Measurements from ENCODE around the gene ATP2C2. TPM values are rescaled to one million over a fixed set of nuclear protein-coding genes. Genes with fewer than 3 reads are reported as not detected.
"Not testable (repeated sequence)": the region's sequence is repeated elsewhere in the genome, so short reads cannot be mapped to it uniquely, and the experiment has no call there.

Gene ATP2C2
- total RNA-seq, 1 experiment from 2014 or later = not detected

GRCh38 chr16:84390131-84390785 is 21.9 kb downstream of the ATP2C2 start:
- ChIA-PET POLR2A (ENCODE audit: low non-redundant PET) (no interaction called here), CTCF (no interaction called here)
- TF ChIP-seq EZH2 (IDR thresholded peaks at IDR 0.05; ENCODE audit: borderline replicate concordance, low read depth, low read length, poor library complexity, severe bottlenecking) = no peak
- no peak for TF ChIP-seq CTCF (conservative IDR thresholded peaks at IDR 0.05; ENCODE audit: low read depth, low read length)
- H3K4me1 ChIP-seq (ENCODE audit: insufficient read depth, low read length, poor library complexity, severe bottlenecking) = no peaks in the 10 kb centered on the region
- DNase-seq (ENCODE audit: low spot score) = no peak
- no peak overlapping the region for H3K27ac ChIP-seq (ENCODE audit: low read depth, low read length, poor library complexity, severe bottlenecking)
- no TSS peak for BruUV-seq (replicated peaks)
- no peaks in the 10 kb centered on the region for H3K9me3 ChIP-seq (ENCODE audit: low read depth, low read length, poor library complexity, severe bottlenecking)
- no peak overlapping the region for H3K4me3 ChIP-seq (ENCODE audit: low read depth, low read length, poor library complexity, severe bottlenecking)
- intact Hi-C loops (cut with micrococcal nuclease; ENCODE audit: unreplicated experiment) = no loop called here
- H3K36me3 ChIP-seq (ENCODE audit: insufficient read depth, low read length, poor library complexity, severe bottlenecking) = no peaks in the 10 kb centered on the region
- no peaks in the 10 kb centered on the region for H3K27me3 ChIP-seq (replicated peaks; ENCODE audit: insufficient read depth, low read depth, low read length, poor library complexity)

GRCh38 chr16:84391151-84392030 is 23.1 kb downstream of the ATP2C2 start:
- no TSS peak for BruUV-seq (replicated peaks)
- H3K27ac ChIP-seq (ENCODE audit: low read depth, low read length, poor library complexity, severe bottlenecking) = no peak overlapping the region
- H3K4me1 ChIP-seq (ENCODE audit: insufficient read depth, low read length, poor library complexity, severe bottlenecking) = no peaks in the 10 kb centered on the region
- no peak overlapping the region for H3K4me3 ChIP-seq (ENCODE audit: low read depth, low read length, poor library complexity, severe bottlenecking)
- no peaks in the 10 kb centered on the region for H3K27me3 ChIP-seq (replicated peaks; ENCODE audit: insufficient read depth, low read depth, low read length, poor library complexity)
- POLR2A ChIA-PET (ENCODE audit: low non-redundant PET) = no interaction called here
- H3K36me3 ChIP-seq (ENCODE audit: insufficient read depth, low read length, poor library complexity, severe bottlenecking) = no peaks in the 10 kb centered on the region
- DNase-seq (ENCODE audit: low spot score) = no peak
- no peaks in the 10 kb centered on the region for H3K9me3 ChIP-seq (ENCODE audit: low read depth, low read length, poor library complexity, severe bottlenecking)
- CTCF ChIA-PET = no interaction called here
- no peak for TF ChIP-seq EZH2 (IDR thresholded peaks at IDR 0.05; ENCODE audit: borderline replicate concordance, low read depth, low read length, poor library complexity, severe bottlenecking)
- no peak for TF ChIP-seq CTCF (conservative IDR thresholded peaks at IDR 0.05; ENCODE audit: low read depth, low read length)
- intact Hi-C loops (cut with micrococcal nuclease; ENCODE audit: unreplicated experiment) = no loop called here

- Histone ChIP-seq H3K36me3 (ENCODE audit: insufficient read depth, low read length, poor library complexity, severe bottlenecking) (no peaks in the 10 kb centered on the region), H3K9me3 (ENCODE audit: low read depth, low read length, poor library complexity, severe bottlenecking) (no peaks in the 10 kb centered on the region), H3K4me1 (ENCODE audit: insufficient read depth, low read length, poor library complexity, severe bottlenecking) (no peaks in the 10 kb centered on the region), H3K27me3 (replicated peaks; ENCODE audit: insufficient read depth, low read depth, low read length, poor library complexity) (no peaks in the 10 kb centered on the region), H3K27ac (ENCODE audit: low read depth, low read length, poor library complexity, severe bottlenecking) (no peak overlapping the region), H3K4me3 (ENCODE audit: low read depth, low read length, poor library complexity, severe bottlenecking) (no peak overlapping the region)
- CTCF ChIA-PET = no interaction called here
- POLR2A ChIA-PET (ENCODE audit: low non-redundant PET) = no interaction called here
- TF ChIP-seq CTCF (conservative IDR thresholded peaks at IDR 0.05; ENCODE audit: low read depth, low read length) (no peak), EZH2 (IDR thresholded peaks at IDR 0.05; ENCODE audit: borderline replicate concordance, low read depth, low read length, poor library complexity, severe bottlenecking) (no peak)
- BruUV-seq (replicated peaks) = no TSS peak
- intact Hi-C loops (cut with micrococcal nuclease; ENCODE audit: unreplicated experiment) = no loop called here
- no peak for DNase-seq (ENCODE audit: low spot score)
These were observed 23.7 kb downstream of the ATP2C2 start for GRCh38 chr16:84392031-84392360.

- POLR2A ChIA-PET (ENCODE audit: low non-redundant PET); intact Hi-C loops (cut with micrococcal nuclease; ENCODE audit: unreplicated experiment); H3K27me3 ChIP-seq (replicated peaks; ENCODE audit: insufficient read depth, low read depth, low read length, poor library complexity); H3K36me3 ChIP-seq (ENCODE audit: insufficient read depth, low read length, poor library complexity, severe bottlenecking); H3K4me3 ChIP-seq (ENCODE audit: low read depth, low read length, poor library complexity, severe bottlenecking); H3K4me1 ChIP-seq (ENCODE audit: insufficient read depth, low read length, poor library complexity, severe bottlenecking); H3K9me3 ChIP-seq (ENCODE audit: low read depth, low read length, poor library complexity, severe bottlenecking); BruUV-seq (replicated peaks); H3K27ac ChIP-seq (ENCODE audit: low read depth, low read length, poor library complexity, severe bottlenecking); DNase-seq (ENCODE audit: low spot score): not testable (repeated sequence)
- CTCF ChIA-PET = interaction anchor here (0.7 kb wide), 1 partner anchor 115 kb away, joined by 5 read pairs; no protein-coding TSS in a partner anchor
These were observed 27.7 kb downstream of the ATP2C2 start for GRCh38 chr16:84396082-84396481.
